LNCAP (cell line): ENCODE data around the gene TSPAN1.

Experiments
- CTCF ChIP-seq: fragments of 450-650 bp; IDR thresholded peaks from 2 replicates; pipeline ENCODE4 v1.5.1; 2017; ENCODE audit warnings: mild to moderate bottlenecking

The TSPAN1 gene

GRCh38 chr1:46174448-46175231 is at the start of gene TSPAN1:
Gene TSPAN1, plus strand, starts transcription at chr1:46175087. Its CDS starts 6,021 bp downstream, at chr1:46181108.
- no peak for TF ChIP-seq CTCF

- TF ChIP-seq CTCF = no peak
Measured at GRCh38 chr1:46128344-46128743, 46.5 kb upstream of the TSPAN1 start.

- TF ChIP-seq CTCF = peak; percentile 18; the same call in 1 of the 2 replicates
Measured at GRCh38 chr1:46130121-46130520, 44.8 kb upstream of the TSPAN1 start.

GRCh38 chr1:46130606-46131005 is 44.3 kb upstream of the TSPAN1 start:
- TF ChIP-seq CTCF = no peak

- no peak for TF ChIP-seq CTCF
Measured at GRCh38 chr1:46131093-46131492, 43.8 kb upstream of the TSPAN1 start.

GRCh38 chr1:46131712-46132528 is 43.0 kb upstream of the TSPAN1 start:
- TF ChIP-seq CTCF = no peak

- TF ChIP-seq CTCF = no peak
Measured at GRCh38 chr1:46132529-46133180, 42.2 kb upstream of the TSPAN1 start, which contains the start of gene PIK3R3. Gene PIK3R3, minus strand, starts transcription at chr1:46132629. Its CDS starts 677 bp downstream, at chr1:46131952.
